ENCODE results near the gene S100A7A. TPM values are rescaled to one million over a fixed set of nuclear protein-coding genes. Genes with fewer than 3 reads are reported as not detected.

S100A7A gene
- total and polyA plus RNA-seq, 2 donors (not counting 3 experiments of a cell fraction or from before 2014, with no cell fraction given), result not detected

GRCh38 chr1:153395136-153395685 lies 21.1 kb upstream of the S100A7A start:
- Histone ChIP-seq H3K9me3 (replicated peaks; ENCODE audit: control insufficient read depth, insufficient read depth, low read length) (no peaks in the 10 kb centered on the region), H4K20me1 (replicated peaks; ENCODE audit: control insufficient read depth, extremely low read depth, insufficient read depth, low read length) (no peaks in the 10 kb centered on the region), H3K27ac (ENCODE audit: insufficient read depth, low read depth, low read length) (no peak overlapping the region), H3K9ac (replicated peaks; ENCODE audit: extremely low read depth, insufficient read depth, low read length) (no peak overlapping the region), H3K9me1 (replicated peaks; ENCODE audit: control insufficient read depth, extremely low read depth, insufficient read depth, low read length) (no peaks in the 10 kb centered on the region), H3K4me3 (replicated peaks in 1 of 3; ENCODE audit: insufficient read depth in 1 of 3, low read depth in 1 of 3, low read length in 3 of 3) (no peak overlapping the region), H3K79me2 (ENCODE audit: control insufficient read depth, insufficient read depth, low read length) (no peaks in the 10 kb centered on the region), H2AFZ (ENCODE audit: low read depth, low read length) (no peak overlapping the region), H3K27me3 (ENCODE audit: control insufficient read depth in 2 of 2, insufficient read depth in 2 of 2, low read length in 2 of 2) (no peaks in the 10 kb centered on the region), H3K4me2 (ENCODE audit: insufficient read depth, low read length) (no peak overlapping the region), H3K4me1 (ENCODE audit: control insufficient read depth, extremely low read depth, insufficient read depth, low read length) (no peaks in the 10 kb centered on the region), H3K36me3 (ENCODE audit: control insufficient read depth in 2 of 2, extremely low read depth in 1 of 2, insufficient read depth in 2 of 2, low read length in 2 of 2) (no peaks in the 10 kb centered on the region)
- TF ChIP-seq MYC (IDR thresholded peaks at IDR 0.05; ENCODE audit: low read depth, low read length) (no peak), POLR2A (IDR thresholded peaks at IDR 0.05; ENCODE audit: low read depth, low read length) (no peak), CTCF (IDR thresholded peaks at IDR 0.05; ENCODE audit: extremely low read depth in 1 of 2, insufficient read depth in 1 of 2, low read depth in 1 of 2, low read length in 2 of 2) (no peak), MAX (IDR thresholded peaks at IDR 0.05; ENCODE audit: insufficient read depth, insufficient read length) (no peak), GATA2 (IDR thresholded peaks at IDR 0.05; ENCODE audit: insufficient read depth, insufficient read length, low read depth, low read length) (no peak), EZH2 (IDR thresholded peaks at IDR 0.05; ENCODE audit: borderline replicate concordance, low read depth, low read length, severe bottlenecking) (no peak), POLR2AphosphoS5 (IDR thresholded peaks at IDR 0.05; ENCODE audit: insufficient read depth, low read depth, low read length) (no peak)
- ChIA-PET CTCF (interaction anchor here (1.2 kb wide), 1 partner anchor 10 kb away, joined by 3 read pairs; no protein-coding TSS in a partner anchor), POLR2A (no interaction called here)
- no TSS peak for BruUV-seq (replicated peaks)
- no peak for FAIRE-seq
- intact Hi-C loops (cut with micrococcal nuclease), result no loop called here
- DNase-seq (ENCODE audit: low read depth, low spot score), result no peak
- dilution Hi-C loops (cut with MboI; ENCODE audit: extremely low pct_ligation_motif_present, low sequenced_read_pairs), result no loop called here

All from endothelial cell of umbilical vein (primary cell).